HEK293 (cell line): ENCODE data around the gene MTMR11.

Experiments
- GLIS1 ChIP-seq: fragments of 450-650 bp; formaldehyde crosslinking; IDR thresholded peaks from 2 replicates; pipeline ENCODE4 v1.5.1; 2016; ENCODE audit warnings: missing biosample characterization, missing genetic modification characterization
- KLF16 ChIP-seq: fragments of 450-650 bp; formaldehyde crosslinking; IDR thresholded peaks from 2 replicates; pipeline ENCODE4 v1.5.1; 2017; ENCODE audit warnings: missing biosample characterization, missing genetic modification characterization
- KLF9 ChIP-seq: fragments of 450-650 bp; formaldehyde crosslinking; IDR thresholded peaks from 2 replicates; pipeline ENCODE4 v1.5.1; 2016; ENCODE audit warnings: missing biosample characterization, missing genetic modification characterization, low read depth
- MYNN ChIP-seq: fragments of 450-650 bp; formaldehyde crosslinking; IDR thresholded peaks from 2 replicates; pipeline ENCODE4 v1.5.1; 2016; ENCODE audit warnings: missing biosample characterization, missing genetic modification characterization, borderline replicate concordance
- SCRT2 ChIP-seq: fragments of 450-650 bp; formaldehyde crosslinking; IDR thresholded peaks from 2 replicates; pipeline ENCODE4 v1.5.1; 2016; ENCODE audit warnings: missing biosample characterization, missing genetic modification characterization
- ZBTB1 ChIP-seq: fragments of 450-650 bp; formaldehyde crosslinking; IDR thresholded peaks from 2 replicates; pipeline ENCODE4 v1.5.1; 2016; ENCODE audit warnings: missing biosample characterization, missing genetic modification characterization
- ZBTB17 ChIP-seq: fragments of 450-650 bp; formaldehyde crosslinking; IDR thresholded peaks from 2 replicates; pipeline ENCODE4 v1.5.1; 2016; ENCODE audit warnings: missing biosample characterization, missing genetic modification characterization
- ZFP69B ChIP-seq: fragments of 450-650 bp; formaldehyde crosslinking; IDR thresholded peaks from 2 replicates; pipeline ENCODE4 v1.5.1; 2016; ENCODE audit warnings: missing biosample characterization, missing genetic modification characterization
- ZNF112 ChIP-seq: fragments of 450-650 bp; formaldehyde crosslinking; IDR thresholded peaks from 2 replicates; pipeline ENCODE4 v1.5.0; 2017; ENCODE audit warnings: missing biosample characterization, missing genetic modification characterization
- ZNF132 ChIP-seq: fragments of 450-650 bp; formaldehyde crosslinking; IDR thresholded peaks from 2 replicates; pipeline ENCODE4 v1.5.1; 2017; ENCODE audit warnings: missing biosample characterization, missing genetic modification characterization, borderline replicate concordance
- ZNF133 ChIP-seq: fragments of 450-650 bp; formaldehyde crosslinking; IDR thresholded peaks from 2 replicates; pipeline ENCODE4 v1.5.1; 2016; ENCODE audit warnings: missing biosample characterization, missing genetic modification characterization
- ZNF2 ChIP-seq: fragments of 450-650 bp; formaldehyde crosslinking; IDR thresholded peaks from 2 replicates; pipeline ENCODE4 v1.5.1; 2016; ENCODE audit warnings: missing biosample characterization, missing genetic modification characterization
- ZNF221 ChIP-seq: fragments of 450-650 bp; formaldehyde crosslinking; IDR thresholded peaks from 2 replicates; pipeline ENCODE4 v1.5.1; 2017; ENCODE audit warnings: missing biosample characterization, missing genetic modification characterization, borderline replicate concordance
- ZNF274 ChIP-seq, 2 experiments: fragments of 200-500 bp in 1 of 2; fragments of 450-650 bp in 1 of 2; sonication (Bioruptor generic) in 1 of 2; formaldehyde crosslinking in 1 of 2; IDR thresholded peaks; 2 replicates each; pipeline versions ENCODE4 v1.5.1 to v1.6.1; 2014 to 2016; ENCODE audit warnings: borderline replicate concordance in 1 of 2, inconsistent platforms in 1 of 2, low read length in 1 of 2, missing biosample characterization in 1 of 2, missing genetic modification characterization in 1 of 2
- ZNF391 ChIP-seq: fragments of 450-650 bp; formaldehyde crosslinking; IDR thresholded peaks from 2 replicates; pipeline ENCODE4 v1.5.1; 2016; ENCODE audit warnings: low read depth, missing biosample characterization, missing genetic modification characterization, borderline replicate concordance
- ZNF501 ChIP-seq: fragments of 450-650 bp; formaldehyde crosslinking; IDR thresholded peaks from 2 replicates; pipeline ENCODE4 v1.5.1; 2016; ENCODE audit warnings: missing biosample characterization, missing genetic modification characterization
- ZNF558 ChIP-seq: fragments of 450-650 bp; formaldehyde crosslinking; IDR thresholded peaks from 2 replicates; pipeline ENCODE4 v1.5.1; 2016; ENCODE audit warnings: missing biosample characterization, missing genetic modification characterization
- ZNF610 ChIP-seq: fragments of 450-650 bp; formaldehyde crosslinking; IDR thresholded peaks from 2 replicates; pipeline ENCODE4 v1.5.1; 2016; ENCODE audit warnings: missing biosample characterization, missing genetic modification characterization, borderline replicate concordance
- ZNF670 ChIP-seq: fragments of 450-650 bp; formaldehyde crosslinking; IDR thresholded peaks from 2 replicates; pipeline ENCODE4 v1.5.1; 2016; ENCODE audit warnings: missing biosample characterization, missing genetic modification characterization, low read depth
- ZSCAN23 ChIP-seq: fragments of 450-650 bp; formaldehyde crosslinking; IDR thresholded peaks from 2 replicates; pipeline ENCODE4 v1.5.1; 2016; ENCODE audit warnings: missing biosample characterization, missing genetic modification characterization
- TF ChIP-seq, protein P1 (sequence below): fragments of 450-650 bp; formaldehyde crosslinking; IDR thresholded peaks from 2 replicates; pipeline ENCODE4 v1.5.1; 2016; ENCODE audit warnings: missing biosample characterization, missing genetic modification characterization
- TF ChIP-seq, protein P2 (sequence below): fragments of 450-650 bp; IDR thresholded peaks from 2 replicates; pipeline ENCODE4 v1.5.1; 2018; ENCODE audit warnings: missing biosample characterization, mild to moderate bottlenecking, missing genetic modification characterization
- TF ChIP-seq, protein P3 (sequence below): fragments of 450-650 bp; IDR thresholded peaks from 2 replicates; pipeline ENCODE4 v1.5.1; 2018; ENCODE audit warnings: missing biosample characterization, missing genetic modification characterization
- TF ChIP-seq, protein P4 (sequence below): fragments of 450-650 bp; formaldehyde crosslinking; IDR thresholded peaks from 2 replicates; pipeline ENCODE4 v1.5.1; 2016; ENCODE audit warnings: missing biosample characterization, missing genetic modification characterization
- TF ChIP-seq, protein P5 (sequence below): fragments of 450-650 bp; formaldehyde crosslinking; IDR thresholded peaks from 2 replicates; pipeline ENCODE4 v1.5.1; 2017; ENCODE audit warnings: missing biosample characterization, mild to moderate bottlenecking, missing genetic modification characterization, moderate library complexity
- TF ChIP-seq, protein P6 (sequence below): fragments of 450-650 bp; formaldehyde crosslinking; IDR thresholded peaks from 2 replicates; pipeline ENCODE4 v1.5.1; 2017; ENCODE audit warnings: missing biosample characterization, missing genetic modification characterization

MTMR11 gene

DNA sequence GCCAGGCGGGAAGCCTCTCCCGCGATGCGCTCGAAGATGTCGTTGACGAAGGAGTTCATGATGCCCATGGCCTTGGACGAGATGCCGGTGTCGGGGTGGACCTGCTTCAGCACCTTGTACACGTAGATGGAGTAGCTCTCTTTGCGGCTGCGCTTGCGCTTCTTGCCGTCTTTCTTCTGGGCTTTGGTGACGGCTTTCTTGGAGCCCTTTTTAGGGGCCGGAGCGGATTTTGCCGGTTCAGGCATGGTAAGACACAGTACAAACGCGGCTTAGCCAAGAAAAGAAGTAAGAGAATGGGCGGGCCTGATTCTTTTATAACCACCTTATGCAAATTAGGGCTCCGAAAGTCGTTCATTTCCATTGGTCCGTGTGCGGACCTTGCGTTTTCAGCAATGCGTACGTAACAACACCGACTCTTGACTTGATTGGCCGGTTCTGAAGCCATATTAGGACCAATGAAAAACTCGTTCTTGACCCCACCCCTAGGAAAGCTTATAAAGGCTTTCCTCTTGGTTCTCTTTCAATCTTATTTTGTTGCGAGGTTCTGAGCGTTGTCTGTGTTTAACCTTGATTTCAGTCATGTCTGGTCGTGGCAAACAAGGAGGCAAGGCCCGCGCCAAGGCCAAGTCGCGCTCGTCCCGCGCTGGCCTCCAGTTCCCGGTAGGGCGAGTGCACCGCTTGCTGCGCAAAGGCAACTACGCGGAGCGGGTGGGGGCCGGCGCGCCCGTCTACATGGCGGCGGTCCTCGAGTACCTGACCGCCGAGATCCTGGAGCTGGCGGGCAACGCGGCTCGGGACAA, 50.1 kb downstream of the MTMR11 start (continued):
- TF ChIP-seq ZSCAN23 (no peak), KLF16 (tag by site-specific recombination) (0 out of 2 replicates have a peak, but pooled peaks have one; percentile 22), KLF9 (tag by site-specific recombination) (peak; percentile 79), ZNF112 (tag by site-specific recombination) (no peak), ZNF670 (tag by site-specific recombination) (no peak), ZNF2 (peak; percentile 77), ZBTB1 (no peak), ZNF133 (tag by site-specific recombination) (no peak), ZNF391 (tag by site-specific recombination) (peak; percentile 86), GLIS1 (no peak; the same call in 1 of the 2 replicates), SCRT2 (no peak), ZNF221 (tag by site-specific recombination) (no peak), ZNF501 (tag by site-specific recombination) (peak; percentile 44; the same call in 1 of the 2 replicates), ZBTB17 (no peak), MYNN (tag by site-specific recombination) (no peak), ZNF274 (IDR thresholded peaks at IDR 0.05; ENCODE audit: low read length) (no peak), ZNF274 (tag by site-specific recombination; IDR thresholded peaks at IDR 0.05; ENCODE audit: borderline replicate concordance) (no peak), ZNF610 (tag by site-specific recombination) (no peak), ZFP69B (no peak), ZNF132 (no peak), ZNF558 (tag by site-specific recombination) (no peak)
- TF ChIP-seq, protein P1, sequence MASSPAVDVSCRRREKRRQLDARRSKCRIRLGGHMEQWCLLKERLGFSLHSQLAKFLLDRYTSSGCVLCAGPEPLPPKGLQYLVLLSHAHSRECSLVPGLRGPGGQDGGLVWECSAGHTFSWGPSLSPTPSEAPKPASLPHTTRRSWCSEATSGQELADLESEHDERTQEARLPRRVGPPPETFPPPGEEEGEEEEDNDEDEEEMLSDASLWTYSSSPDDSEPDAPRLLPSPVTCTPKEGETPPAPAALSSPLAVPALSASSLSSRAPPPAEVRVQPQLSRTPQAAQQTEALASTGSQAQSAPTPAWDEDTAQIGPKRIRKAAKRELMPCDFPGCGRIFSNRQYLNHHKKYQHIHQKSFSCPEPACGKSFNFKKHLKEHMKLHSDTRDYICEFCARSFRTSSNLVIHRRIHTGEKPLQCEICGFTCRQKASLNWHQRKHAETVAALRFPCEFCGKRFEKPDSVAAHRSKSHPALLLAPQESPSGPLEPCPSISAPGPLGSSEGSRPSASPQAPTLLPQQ (tag by site-specific recombination), result no peak; the same call in 1 of the 2 replicates
- TF ChIP-seq, protein P2, sequence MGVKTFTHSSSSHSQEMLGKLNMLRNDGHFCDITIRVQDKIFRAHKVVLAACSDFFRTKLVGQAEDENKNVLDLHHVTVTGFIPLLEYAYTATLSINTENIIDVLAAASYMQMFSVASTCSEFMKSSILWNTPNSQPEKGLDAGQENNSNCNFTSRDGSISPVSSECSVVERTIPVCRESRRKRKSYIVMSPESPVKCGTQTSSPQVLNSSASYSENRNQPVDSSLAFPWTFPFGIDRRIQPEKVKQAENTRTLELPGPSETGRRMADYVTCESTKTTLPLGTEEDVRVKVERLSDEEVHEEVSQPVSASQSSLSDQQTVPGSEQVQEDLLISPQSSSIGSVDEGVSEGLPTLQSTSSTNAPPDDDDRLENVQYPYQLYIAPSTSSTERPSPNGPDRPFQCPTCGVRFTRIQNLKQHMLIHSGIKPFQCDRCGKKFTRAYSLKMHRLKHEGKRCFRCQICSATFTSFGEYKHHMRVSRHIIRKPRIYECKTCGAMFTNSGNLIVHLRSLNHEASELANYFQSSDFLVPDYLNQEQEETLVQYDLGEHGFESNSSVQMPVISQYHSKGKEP (tag by site-specific recombination), result no peak
- TF ChIP-seq, protein P3, sequence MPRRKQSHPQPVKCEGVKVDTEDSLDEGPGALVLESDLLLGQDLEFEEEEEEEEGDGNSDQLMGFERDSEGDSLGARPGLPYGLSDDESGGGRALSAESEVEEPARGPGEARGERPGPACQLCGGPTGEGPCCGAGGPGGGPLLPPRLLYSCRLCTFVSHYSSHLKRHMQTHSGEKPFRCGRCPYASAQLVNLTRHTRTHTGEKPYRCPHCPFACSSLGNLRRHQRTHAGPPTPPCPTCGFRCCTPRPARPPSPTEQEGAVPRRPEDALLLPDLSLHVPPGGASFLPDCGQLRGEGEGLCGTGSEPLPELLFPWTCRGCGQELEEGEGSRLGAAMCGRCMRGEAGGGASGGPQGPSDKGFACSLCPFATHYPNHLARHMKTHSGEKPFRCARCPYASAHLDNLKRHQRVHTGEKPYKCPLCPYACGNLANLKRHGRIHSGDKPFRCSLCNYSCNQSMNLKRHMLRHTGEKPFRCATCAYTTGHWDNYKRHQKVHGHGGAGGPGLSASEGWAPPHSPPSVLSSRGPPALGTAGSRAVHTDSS, result no peak
- TF ChIP-seq, protein P4, sequence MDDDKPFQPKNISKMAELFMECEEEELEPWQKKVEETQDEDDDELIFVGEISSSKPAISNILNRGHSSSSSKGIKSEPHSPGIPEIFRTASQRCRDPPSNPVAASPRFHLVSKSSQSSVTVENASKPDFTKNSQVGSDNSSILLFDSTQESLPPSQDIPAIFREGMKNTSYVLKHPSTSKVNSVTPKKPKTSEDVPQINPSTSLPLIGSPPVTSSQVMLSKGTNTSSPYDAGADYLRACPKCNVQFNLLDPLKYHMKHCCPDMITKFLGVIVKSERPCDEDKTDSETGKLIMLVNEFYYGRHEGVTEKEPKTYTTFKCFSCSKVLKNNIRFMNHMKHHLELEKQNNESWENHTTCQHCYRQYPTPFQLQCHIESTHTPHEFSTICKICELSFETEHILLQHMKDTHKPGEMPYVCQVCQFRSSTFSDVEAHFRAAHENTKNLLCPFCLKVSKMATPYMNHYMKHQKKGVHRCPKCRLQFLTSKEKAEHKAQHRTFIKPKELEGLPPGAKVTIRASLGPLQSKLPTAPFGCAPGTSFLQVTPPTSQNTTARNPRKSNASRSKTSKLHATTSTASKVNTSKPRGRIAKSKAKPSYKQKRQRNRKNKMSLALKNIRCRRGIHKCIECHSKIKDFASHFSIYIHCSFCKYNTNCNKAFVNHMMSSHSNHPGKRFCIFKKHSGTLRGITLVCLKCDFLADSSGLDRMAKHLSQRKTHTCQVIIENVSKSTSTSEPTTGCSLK (tag by site-specific recombination), result no peak
- TF ChIP-seq, protein P5, sequence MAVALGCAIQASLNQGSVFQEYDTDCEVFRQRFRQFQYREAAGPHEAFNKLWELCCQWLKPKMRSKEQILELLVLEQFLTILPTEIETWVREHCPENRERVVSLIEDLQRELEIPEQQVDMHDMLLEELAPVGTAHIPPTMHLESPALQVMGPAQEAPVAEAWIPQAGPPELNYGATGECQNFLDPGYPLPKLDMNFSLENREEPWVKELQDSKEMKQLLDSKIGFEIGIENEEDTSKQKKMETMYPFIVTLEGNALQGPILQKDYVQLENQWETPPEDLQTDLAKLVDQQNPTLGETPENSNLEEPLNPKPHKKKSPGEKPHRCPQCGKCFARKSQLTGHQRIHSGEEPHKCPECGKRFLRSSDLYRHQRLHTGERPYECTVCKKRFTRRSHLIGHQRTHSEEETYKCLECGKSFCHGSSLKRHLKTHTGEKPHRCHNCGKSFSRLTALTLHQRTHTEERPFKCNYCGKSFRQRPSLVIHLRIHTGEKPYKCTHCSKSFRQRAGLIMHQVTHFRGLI (tag by site-specific recombination), result peak; percentile 74
- TF ChIP-seq, protein P6, sequence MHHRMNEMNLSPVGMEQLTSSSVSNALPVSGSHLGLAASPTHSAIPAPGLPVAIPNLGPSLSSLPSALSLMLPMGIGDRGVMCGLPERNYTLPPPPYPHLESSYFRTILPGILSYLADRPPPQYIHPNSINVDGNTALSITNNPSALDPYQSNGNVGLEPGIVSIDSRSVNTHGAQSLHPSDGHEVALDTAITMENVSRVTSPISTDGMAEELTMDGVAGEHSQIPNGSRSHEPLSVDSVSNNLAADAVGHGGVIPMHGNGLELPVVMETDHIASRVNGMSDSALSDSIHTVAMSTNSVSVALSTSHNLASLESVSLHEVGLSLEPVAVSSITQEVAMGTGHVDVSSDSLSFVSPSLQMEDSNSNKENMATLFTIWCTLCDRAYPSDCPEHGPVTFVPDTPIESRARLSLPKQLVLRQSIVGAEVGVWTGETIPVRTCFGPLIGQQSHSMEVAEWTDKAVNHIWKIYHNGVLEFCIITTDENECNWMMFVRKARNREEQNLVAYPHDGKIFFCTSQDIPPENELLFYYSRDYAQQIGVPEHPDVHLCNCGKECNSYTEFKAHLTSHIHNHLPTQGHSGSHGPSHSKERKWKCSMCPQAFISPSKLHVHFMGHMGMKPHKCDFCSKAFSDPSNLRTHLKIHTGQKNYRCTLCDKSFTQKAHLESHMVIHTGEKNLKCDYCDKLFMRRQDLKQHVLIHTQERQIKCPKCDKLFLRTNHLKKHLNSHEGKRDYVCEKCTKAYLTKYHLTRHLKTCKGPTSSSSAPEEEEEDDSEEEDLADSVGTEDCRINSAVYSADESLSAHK (tag by site-specific recombination), result no peak
